ENCODE results near the gene CCDC85A. TPM values are rescaled to one million over a fixed set of nuclear protein-coding genes. Genes with fewer than 3 reads are reported as not detected.

Gene CCDC85A
- total and polyA plus RNA-seq, 2 of the 4 experiments (the other 2 are of a cell fraction): 1.1 to 2.2 TPM

GRCh38 chr2:56234241-56234640 lies 50.5 kb downstream of the CCDC85A start:
- no peak overlapping the region for H3K4me3 ChIP-seq (ENCODE audit: insufficient read depth, low read depth, low read length)
- H3K79me1 ChIP-seq (ENCODE audit: low read depth in 1 of 2, low read length in 2 of 2): no peaks in the 10 kb centered on the region
- no peak overlapping the region for H3K27ac ChIP-seq (ENCODE audit: insufficient read depth, low read length)
- H3K27me3 ChIP-seq (ENCODE audit: control insufficient read depth, insufficient read depth, low read length): no peaks in the 10 kb centered on the region
- ChIA-PET CTCF (no interaction called here), POLR2A (ENCODE audit: unreplicated experiment) (no interaction called here)
- H3K4me1 ChIP-seq (ENCODE audit: control insufficient read depth, insufficient read depth, low read length): no peaks in the 10 kb centered on the region
- ATAC-seq (ENCODE audit: low read depth) (no peak), DNase-seq (no peak)
- TF ChIP-seq CEBPB (IDR thresholded peaks at IDR 0.05; ENCODE audit: low read depth, low read length) (no peak), MAZ (IDR thresholded peaks at IDR 0.05; ENCODE audit: borderline replicate concordance, low read depth, low read length) (no peak), SMC3 (IDR thresholded peaks at IDR 0.05; ENCODE audit: low read depth, low read length) (no peak), RFX5 (IDR thresholded peaks at IDR 0.05; ENCODE audit: low read depth, low read length) (no peak), FOS (IDR thresholded peaks at IDR 0.05; ENCODE audit: low read depth, low read length) (no peak), MAFK (IDR thresholded peaks at IDR 0.05; ENCODE audit: low read depth, low read length) (no peak), CTCF (conservative IDR thresholded peaks at IDR 0.05; ENCODE audit: low read depth, low read length) (no peak), ELK1 (IDR thresholded peaks at IDR 0.05; ENCODE audit: borderline replicate concordance, low read depth, low read length) (no peak), POLR2A (IDR thresholded peaks at IDR 0.05; ENCODE audit: low read depth, low read length) (no peak), CHD1 (IDR thresholded peaks at IDR 0.05; ENCODE audit: low read depth, low read length) (no peak), NFE2L2 (IDR thresholded peaks at IDR 0.05; ENCODE audit: low read depth, low read length) (no peak), BHLHE40 (IDR thresholded peaks at IDR 0.05; ENCODE audit: low read depth, low read length) (no peak), MXI1 (IDR thresholded peaks at IDR 0.05; ENCODE audit: borderline replicate concordance, low read depth, low read length) (no peak), RCOR1 (IDR thresholded peaks at IDR 0.05; ENCODE audit: insufficient replicate concordance, low read length) (no peak), RAD21 (IDR thresholded peaks at IDR 0.05; ENCODE audit: low read length) (no peak), USF2 (IDR thresholded peaks at IDR 0.05; ENCODE audit: low read depth, low read length) (no peak)
- H4K5ac ChIP-seq (ENCODE audit: low read depth, low read length): no peak overlapping the region
- no TSS peak for BruUV-seq (replicated peaks)
- 0% methylated on average over 1 of the region's 2 CpGs; no CpG with 5 or more reads in 1 of the 2 experiments for WGBS, 2 experiments (ENCODE audit: extremely low coverage in 2 of 2, insufficient read length in 1 of 2)
- H4K8ac ChIP-seq (ENCODE audit: low read depth in 2 of 2, low read length in 2 of 2): no peak overlapping the region
- H3K4me2 ChIP-seq (ENCODE audit: low read depth, low read length): peak overlapping the region; percentile 51; the same call in 1 of the 2 replicates
- H3K9ac ChIP-seq (ENCODE audit: low read depth, low read length): no peak overlapping the region
- H2AFZ ChIP-seq (replicated peaks; ENCODE audit: low read length, poor library complexity): no peak overlapping the region
- H2BK120ac ChIP-seq (ENCODE audit: low read depth, low read length): no peak overlapping the region
- no peak overlapping the region for H3K4ac ChIP-seq (ENCODE audit: low read depth, low read length)
- H4K20me1 ChIP-seq (ENCODE audit: insufficient read depth, low read length): no peaks in the 10 kb centered on the region
- no peaks in the 10 kb centered on the region for H3K36me3 ChIP-seq (ENCODE audit: control insufficient read depth, insufficient read depth, low read length)
- H2AK9ac ChIP-seq (replicated peaks; ENCODE audit: low read depth, low read length, poor library complexity): no peak overlapping the region
- no peaks in the 10 kb centered on the region for H3K9me3 ChIP-seq (ENCODE audit: control insufficient read depth, insufficient read depth, low read length)
- no peak overlapping the region for H3K18ac ChIP-seq (ENCODE audit: low read depth, low read length)
- dilution Hi-C loops (cut with HindIII; ENCODE audit: low sequenced_read_pairs, unreplicated experiment): no loop called here
- no peak overlapping the region for H3K23ac ChIP-seq (ENCODE audit: low read depth, low read length)
- H2BK5ac ChIP-seq (ENCODE audit: low read depth, low read length, poor library complexity, severe bottlenecking): no peak overlapping the region
- H2BK20ac ChIP-seq (ENCODE audit: low read depth, low read length): no peak overlapping the region
- H2BK15ac ChIP-seq (ENCODE audit: low read depth, low read length): no peak overlapping the region
- H2AK5ac ChIP-seq (ENCODE audit: low read depth, low read length): no peak overlapping the region
- in situ Hi-C loops (cut with MboI; ENCODE audit: low sequenced_read_pairs): no loop called here
- H4K91ac ChIP-seq (ENCODE audit: insufficient read depth, low read depth, low read length): no peak overlapping the region
- H3K9me1 ChIP-seq (ENCODE audit: insufficient read depth, low read length): no peaks in the 10 kb centered on the region
- H3K56ac ChIP-seq (ENCODE audit: extremely low read depth, insufficient read depth, low read length): no peak overlapping the region
- no peak overlapping the region for H3K14ac ChIP-seq (replicated peaks; ENCODE audit: low read depth, low read length)
- intact Hi-C loops (cut with micrococcal nuclease): no loop called here

Measured in IMR-90 (cell line).